Measurements from ENCODE around the gene BLOC1S3. TPM values are rescaled to one million over a fixed set of nuclear protein-coding genes. Genes with fewer than 3 reads are reported as not detected.

Gene BLOC1S3
- total and polyA plus RNA-seq, 4 experiments from 2014 or later: 5.3 to 29.9 (median 20.9) TPM

- Histone ChIP-seq H3K4me1 (ENCODE audit: insufficient read depth, low read length) (peaks cover 28% of the 10 kb centered on the region), H3K27me3 (ENCODE audit: insufficient read depth, low read length) (no peaks in the 10 kb centered on the region), H3K27ac (ENCODE audit: low read depth, low read length) (no peak overlapping the region), H3K4me3 (ENCODE audit: low read length in 2 of 2) (no peak overlapping the region), H3K9me3 (ENCODE audit: control insufficient read depth in 1 of 2, low read length in 2 of 2) (no peaks in the 10 kb centered on the region), H3K36me3 (ENCODE audit: insufficient read depth, low read length) (peaks cover 9% of the 10 kb centered on the region)
- Mint-ChIP-seq H3K27ac (peak overlapping the region in 1 of 7 donors; percentile 76), H3K4me1 (peaks cover 20 to 47% (median 35%) of the 10 kb centered on the region in 4 donors), H3K27me3 (no peaks in the 10 kb centered on the region), H3K36me3 (peaks cover 15% of the 10 kb centered on the region in 2 donors), H3K9me3 (no peaks in the 10 kb centered on the region), H3K4me3 (no peak overlapping the region)
- no peak for DNase-seq
- POLR2A ChIA-PET (ENCODE audit: partially characterized antibody): no interaction called here
- intact Hi-C loops (cut with micrococcal nuclease): no loop called here
- CTCF ChIA-PET (ENCODE audit: partially characterized antibody): no interaction called here
Observed at GRCh38 chr19:45184115-45184514, 5.5 kb downstream of the BLOC1S3 start.

GRCh38 chr19:45186509-45187334, 8.1 kb downstream of the BLOC1S3 start:
- peaks cover under 1% of the 10 kb centered on the region for H3K36me3 ChIP-seq (ENCODE audit: insufficient read depth, low read length)
- intact Hi-C loops (cut with micrococcal nuclease): loop anchor here (1.0 kb wide), 1 partner anchor 283 kb away; no protein-coding TSS in a partner anchor
- H3K4me1 ChIP-seq (ENCODE audit: insufficient read depth, low read length): peaks cover 6% of the 10 kb centered on the region
- H3K27me3 ChIP-seq (ENCODE audit: insufficient read depth, low read length): no peaks in the 10 kb centered on the region
- H3K9me3 Mint-ChIP-seq: peaks cover 0 to 6% (median 0%) of the 10 kb centered on the region in 8 donors
- no peak overlapping the region for H3K4me3 ChIP-seq (ENCODE audit: low read length in 2 of 2)
- H3K4me3 Mint-ChIP-seq: no peak overlapping the region
- ChIA-PET CTCF (ENCODE audit: partially characterized antibody) (interaction anchor here (0.8 to 3.3 kb wide), 11 partner anchors 8 to 283 kb away, joined by 3 to 16 read pairs (median 3); partner anchors contain the start of genes BLOC1S3 and TRAPPC6A), POLR2A (ENCODE audit: partially characterized antibody) (interaction anchor here (0.7 to 1.3 kb wide), 2 partner anchors 9 to 118 kb away, joined by 4 to 9 read pairs; partner anchors contain the start of genes BLOC1S3 and TRAPPC6A)
- peaks cover 12 to 26% (median 19%) of the 10 kb centered on the region in 4 donors for H3K4me1 Mint-ChIP-seq
- H3K36me3 Mint-ChIP-seq: peaks cover 7 to 9% of the 10 kb centered on the region in 2 donors
- H3K27ac ChIP-seq (ENCODE audit: low read depth, low read length): no peak overlapping the region
- H3K9me3 ChIP-seq (ENCODE audit: control insufficient read depth in 1 of 2, low read length in 2 of 2): no peaks in the 10 kb centered on the region
- H3K27ac Mint-ChIP-seq: peak overlapping the region in 3 of 7 donors; percentile 41 to 82 (median 66)
- no peak for DNase-seq
- H3K27me3 Mint-ChIP-seq: no peaks in the 10 kb centered on the region

DNA sequence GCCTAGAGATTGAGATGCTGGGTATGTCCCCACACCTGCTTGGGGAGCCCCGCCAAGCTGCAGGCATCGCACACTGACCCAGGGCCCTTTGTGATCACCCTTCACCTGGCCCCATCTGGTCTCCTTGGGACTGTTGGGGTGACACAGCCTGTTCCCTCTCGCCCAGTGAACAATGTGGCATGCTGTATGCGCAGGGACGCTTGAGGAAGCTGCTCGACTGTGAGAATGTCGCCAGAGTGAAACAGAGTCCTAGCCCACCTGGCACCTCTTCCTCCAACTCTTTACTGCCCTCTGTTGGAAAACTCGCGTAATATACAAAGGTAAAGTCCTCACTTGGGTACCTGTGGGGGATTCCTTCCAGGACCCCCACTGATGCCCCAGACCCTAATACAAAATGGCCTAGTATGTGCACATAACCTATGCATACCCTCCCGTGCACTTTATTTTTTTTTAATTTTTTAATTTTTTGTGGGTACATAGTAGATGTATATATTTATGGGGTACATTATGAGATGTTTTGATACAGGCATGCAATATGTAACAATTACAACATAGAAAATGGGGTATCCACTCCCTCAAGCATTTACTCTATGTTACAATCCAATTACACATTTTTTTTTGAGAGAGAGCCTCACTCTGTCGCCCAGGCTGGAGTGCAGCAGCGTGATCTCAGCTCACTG, 9.0 kb downstream of the BLOC1S3 start:
- Mint-ChIP-seq H3K36me3 (peaks cover 5 to 7% of the 10 kb centered on the region in 2 donors), H3K4me1 (peaks cover 12 to 23% (median 16%) of the 10 kb centered on the region in 4 donors), H3K4me3 (no peak overlapping the region), H3K27ac (no peak overlapping the region), H3K9me3 (peaks cover 0 to 6% (median 0%) of the 10 kb centered on the region in 8 donors), H3K27me3 (no peaks in the 10 kb centered on the region)
- Histone ChIP-seq H3K4me3 (ENCODE audit: low read length in 2 of 2) (no peak overlapping the region), H3K27me3 (ENCODE audit: insufficient read depth, low read length) (no peaks in the 10 kb centered on the region), H3K36me3 (ENCODE audit: insufficient read depth, low read length) (no peaks in the 10 kb centered on the region), H3K9me3 (ENCODE audit: control insufficient read depth in 1 of 2, low read length in 2 of 2) (no peaks in the 10 kb centered on the region), H3K27ac (ENCODE audit: low read depth, low read length) (no peak overlapping the region), H3K4me1 (ENCODE audit: insufficient read depth, low read length) (peaks cover 5% of the 10 kb centered on the region)
- ChIA-PET CTCF (ENCODE audit: partially characterized antibody) (interaction anchor here (0.8 to 3.3 kb wide), 11 partner anchors 9 to 284 kb away, joined by 3 to 16 read pairs (median 3); partner anchors contain the start of genes BLOC1S3 and TRAPPC6A), POLR2A (ENCODE audit: partially characterized antibody) (interaction anchor here (1.3 kb wide), 1 partner anchor 10 kb away, joined by 9 read pairs; the partner anchor contains the start of genes BLOC1S3 and TRAPPC6A)
- DNase-seq: peak in 4 of 5 donors; percentile 53 to 56 (median 54)
- intact Hi-C loops (cut with micrococcal nuclease): loop anchor here (1.0 kb wide), 1 partner anchor 284 kb away; no protein-coding TSS in a partner anchor

GRCh38 chr19:45189971-45190370, 11.4 kb downstream of the BLOC1S3 start:
- no peaks in the 10 kb centered on the region for H3K36me3 ChIP-seq (ENCODE audit: insufficient read depth, low read length)
- Mint-ChIP-seq H3K9me3 (peaks cover 0 to 6% (median 0%) of the 10 kb centered on the region in 8 donors), H3K27me3 (no peaks in the 10 kb centered on the region), H3K27ac (no peak overlapping the region), H3K4me3 (no peak overlapping the region), H3K4me1 (peaks cover 7 to 16% (median 9%) of the 10 kb centered on the region in 4 donors), H3K36me3 (peaks cover 0 to 3% of the 10 kb centered on the region in 2 donors)
- H3K4me1 ChIP-seq (ENCODE audit: insufficient read depth, low read length): peaks cover 5% of the 10 kb centered on the region
- intact Hi-C loops (cut with micrococcal nuclease): no loop called here
- H3K27ac ChIP-seq (ENCODE audit: low read depth, low read length): no peak overlapping the region
- H3K4me3 ChIP-seq (ENCODE audit: low read length in 2 of 2): no peak overlapping the region
- POLR2A ChIA-PET (ENCODE audit: partially characterized antibody): interaction anchor here (0.9 kb wide), 1 partner anchor 11 kb away, joined by 4 read pairs; the partner anchor contains the start of gene BLOC1S3
- DNase-seq: no peak
- no peaks in the 10 kb centered on the region for H3K9me3 ChIP-seq (ENCODE audit: control insufficient read depth in 1 of 2, low read length in 2 of 2)
- CTCF ChIA-PET (ENCODE audit: partially characterized antibody): no interaction called here
- no peaks in the 10 kb centered on the region for H3K27me3 ChIP-seq (ENCODE audit: insufficient read depth, low read length)

DNA sequence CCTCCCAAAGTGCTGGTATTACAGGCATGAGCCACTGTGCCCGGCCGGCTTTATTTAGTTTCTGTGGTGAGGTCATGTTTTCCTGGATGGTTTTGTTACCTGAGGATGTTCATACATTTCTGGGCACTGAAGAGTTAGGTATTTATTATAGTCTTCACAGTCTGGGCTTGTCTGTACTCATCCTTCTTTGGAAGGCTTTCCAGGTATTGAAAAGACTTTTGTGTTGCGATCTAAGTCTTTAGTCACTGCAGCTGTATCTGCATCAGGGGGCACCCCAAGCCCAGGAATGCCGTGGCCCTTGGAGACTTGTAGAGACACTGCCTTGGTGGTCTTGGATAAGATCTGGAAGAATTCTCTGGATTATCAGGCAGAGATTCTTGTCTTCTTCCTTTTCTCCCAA, 12.8 kb downstream of the BLOC1S3 start:
- Mint-ChIP-seq H3K36me3 (peaks cover 0 to 3% of the 10 kb centered on the region in 2 donors), H3K9me3 (peaks cover 0 to 6% (median 0%) of the 10 kb centered on the region in 8 donors), H3K27me3 (no peaks in the 10 kb centered on the region), H3K27ac (no peak overlapping the region), H3K4me3 (no peak overlapping the region), H3K4me1 (peaks cover 3 to 12% (median 6%) of the 10 kb centered on the region in 4 donors)
- Histone ChIP-seq H3K27me3 (ENCODE audit: insufficient read depth, low read length) (no peaks in the 10 kb centered on the region), H3K4me3 (ENCODE audit: low read length in 2 of 2) (no peak overlapping the region), H3K27ac (ENCODE audit: low read depth, low read length) (no peak overlapping the region), H3K4me1 (ENCODE audit: insufficient read depth, low read length) (peaks cover 5% of the 10 kb centered on the region), H3K36me3 (ENCODE audit: insufficient read depth, low read length) (no peaks in the 10 kb centered on the region), H3K9me3 (ENCODE audit: control insufficient read depth in 1 of 2, low read length in 2 of 2) (no peaks in the 10 kb centered on the region)
- ChIA-PET CTCF (ENCODE audit: partially characterized antibody) (no interaction called here), POLR2A (ENCODE audit: partially characterized antibody) (no interaction called here)
- DNase-seq: no peak
- intact Hi-C loops (cut with micrococcal nuclease): no loop called here

DNA sequence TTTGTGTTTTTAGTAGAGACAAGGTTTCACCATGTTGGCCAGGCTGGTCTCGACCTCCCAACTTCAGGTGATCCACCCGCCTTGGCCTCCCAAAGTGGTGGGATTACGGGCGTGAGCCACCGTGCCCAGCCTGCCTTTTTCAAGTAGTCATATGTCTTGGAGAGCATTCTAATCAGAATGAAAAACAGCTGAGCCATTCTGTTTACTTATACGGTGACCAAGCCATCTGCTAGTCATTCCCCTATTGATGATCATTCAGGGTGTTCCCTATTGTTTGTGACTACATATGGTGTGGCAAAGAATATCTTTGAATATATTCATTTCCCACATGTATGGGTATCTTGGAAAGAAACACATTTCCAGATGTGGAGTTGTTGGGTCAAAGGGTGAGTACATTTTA, 17.2 kb downstream of the BLOC1S3 start:
- Histone ChIP-seq H3K9me3 (ENCODE audit: control insufficient read depth in 1 of 2, low read length in 2 of 2) (no peaks in the 10 kb centered on the region), H3K4me1 (ENCODE audit: insufficient read depth, low read length) (no peaks in the 10 kb centered on the region), H3K4me3 (ENCODE audit: low read length in 2 of 2) (no peak overlapping the region), H3K27me3 (ENCODE audit: insufficient read depth, low read length) (no peaks in the 10 kb centered on the region), H3K36me3 (ENCODE audit: insufficient read depth, low read length) (no peaks in the 10 kb centered on the region), H3K27ac (ENCODE audit: low read depth, low read length) (no peak overlapping the region)
- POLR2A ChIA-PET (ENCODE audit: partially characterized antibody): no interaction called here
- Mint-ChIP-seq H3K36me3 (peaks cover 0 to 3% of the 10 kb centered on the region in 2 donors), H3K9me3 (no peaks in the 10 kb centered on the region), H3K4me1 (no peaks in the 10 kb centered on the region), H3K27ac (no peak overlapping the region), H3K27me3 (peaks cover 0 to 1% of the 10 kb centered on the region in 2 donors), H3K4me3 (no peak overlapping the region)
- intact Hi-C loops (cut with micrococcal nuclease): no loop called here
- DNase-seq: no peak
- CTCF ChIA-PET (ENCODE audit: partially characterized antibody): no interaction called here

- H3K27ac ChIP-seq (ENCODE audit: low read depth, low read length): no peak overlapping the region
- H3K9me3 ChIP-seq (ENCODE audit: control insufficient read depth in 1 of 2, low read length in 2 of 2): no peaks in the 10 kb centered on the region
- H3K36me3 Mint-ChIP-seq: peaks cover 0 to 3% of the 10 kb centered on the region in 2 donors
- ChIA-PET POLR2A (ENCODE audit: partially characterized antibody) (no interaction called here), CTCF (ENCODE audit: partially characterized antibody) (no interaction called here)
- no peaks in the 10 kb centered on the region for H3K27me3 ChIP-seq (ENCODE audit: insufficient read depth, low read length)
- H3K36me3 ChIP-seq (ENCODE audit: insufficient read depth, low read length): no peaks in the 10 kb centered on the region
- no peaks in the 10 kb centered on the region for H3K4me1 ChIP-seq (ENCODE audit: insufficient read depth, low read length)
- H3K9me3 Mint-ChIP-seq: peaks cover 0 to 2% (median 0%) of the 10 kb centered on the region in 8 donors
- peaks cover 0 to 1% of the 10 kb centered on the region in 2 donors for H3K27me3 Mint-ChIP-seq
- no peak overlapping the region for H3K4me3 ChIP-seq (ENCODE audit: low read length in 2 of 2)
- intact Hi-C loops (cut with micrococcal nuclease): no loop called here
- no peak overlapping the region for H3K4me3 Mint-ChIP-seq
- H3K4me1 Mint-ChIP-seq: no peaks in the 10 kb centered on the region
- no peak for DNase-seq
- H3K27ac Mint-ChIP-seq: no peak overlapping the region
Observed at GRCh38 chr19:45200568-45200967, 22.0 kb downstream of the BLOC1S3 start.

All from CD4-positive, alpha-beta memory T cell (primary cell).